ENCODE results near the gene GATA2. TPM values are rescaled to one million over a fixed set of nuclear protein-coding genes. Genes with fewer than 3 reads are reported as not detected.

GATA2 gene
- total and polyA plus RNA-seq, 2 of the 13 experiments (the other 11 are each of a cell fraction or from before 2014, with no cell fraction given): 3.5 to 6.2 TPM

DNA sequence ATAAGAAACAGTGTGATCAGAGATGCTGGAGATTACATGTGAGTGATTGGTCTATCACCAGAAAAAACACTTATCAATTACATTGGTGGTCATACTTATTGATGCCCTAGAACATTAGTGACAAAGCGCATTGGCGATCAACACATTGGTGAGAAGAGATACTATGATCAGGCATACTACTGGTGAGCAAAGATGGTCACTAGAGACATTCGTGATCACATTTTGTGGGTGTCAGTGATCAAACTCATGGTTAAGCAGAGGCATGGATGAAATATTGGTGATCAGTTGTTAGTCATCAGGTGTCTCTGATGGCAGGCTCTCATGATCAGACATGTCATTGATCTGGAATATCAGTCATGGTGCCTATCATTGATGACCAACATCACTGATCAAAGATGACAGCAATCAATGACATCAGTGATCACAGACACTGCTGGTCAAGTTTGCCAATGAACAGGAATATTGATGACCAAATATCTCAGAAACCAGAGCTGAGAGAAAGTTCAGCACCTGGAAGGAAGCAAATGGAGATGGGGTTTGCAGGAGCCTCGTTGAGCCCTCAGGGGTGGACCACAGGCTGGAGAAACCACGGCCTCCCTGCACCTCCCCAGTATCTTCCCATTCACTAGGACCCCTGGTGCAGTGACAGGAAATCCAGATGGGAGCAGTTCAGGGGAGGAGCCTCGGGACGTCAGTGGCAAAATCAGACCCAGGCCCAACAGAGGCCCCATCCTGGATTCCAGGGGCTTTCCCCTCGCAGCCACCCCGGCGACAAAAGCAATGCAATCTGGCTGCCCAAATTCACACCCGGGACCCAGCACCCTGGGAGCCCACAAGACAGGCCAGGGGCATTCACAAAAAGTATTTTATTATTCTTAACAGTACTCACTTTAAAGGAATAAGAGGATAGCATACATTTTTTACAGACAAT is 14.2 kb downstream of the GATA2 start:
- WGBS (ENCODE audit: low lambda C conversion rate): 79% methylated on average over 9 of the region's 11 CpGs
- Histone ChIP-seq H3K4me2 (ENCODE audit: low read depth, low read length) (no peak overlapping the region), H3K27ac (ENCODE audit: extremely low read length, insufficient read depth, low read length) (no peak overlapping the region), H3K79me2 (ENCODE audit: insufficient read depth, low read length) (no peaks in the 10 kb centered on the region), H2AFZ (ENCODE audit: low read length) (no peak overlapping the region), H4K20me1 (ENCODE audit: insufficient read depth, low read length) (no peaks in the 10 kb centered on the region), H3K36me3 (replicated peaks in 1 of 2; ENCODE audit: control insufficient read depth in 1 of 2, insufficient read depth in 2 of 2, low read length in 2 of 2) (peaks cover 2 to 32% of the 10 kb centered on the region in 2 experiments; a peak in 3 of 5 replicates), H3K4me1 (ENCODE audit: insufficient read depth, low read length) (no peaks in the 10 kb centered on the region), H3K9me3 (ENCODE audit: low read length) (no peaks in the 10 kb centered on the region), H3K9ac (ENCODE audit: insufficient read depth, low read depth, low read length) (no peak overlapping the region), H3K27me3 (ENCODE audit: control insufficient read depth in 1 of 2, insufficient read depth in 2 of 2, low read length in 2 of 2) (peaks cover under 1 to 29% of the 10 kb centered on the region in 2 experiments; a peak in 3 of 5 replicates), H3K4me3 (replicated peaks in 1 of 3; ENCODE audit: insufficient read depth in 1 of 3, low read depth in 2 of 3, low read length in 3 of 3) (no peak overlapping the region)
- POLR2A ChIA-PET: no interaction called here
- intact Hi-C loops (cut with micrococcal nuclease; ENCODE audit: unreplicated experiment): no loop called here
- TF ChIP-seq CREB1 (IDR thresholded peaks at IDR 0.05) (peak; percentile 78), CREB1 (CRISPR knock-in tag; IDR thresholded peaks at IDR 0.05) (no peak), ZNF205 (CRISPR knock-in tag; IDR thresholded peaks at IDR 0.05) (no peak), THYN1 (CRISPR knock-in tag; IDR thresholded peaks at IDR 0.05; ENCODE audit: borderline replicate concordance, low read depth) (no peak), ZNF883 (CRISPR knock-in tag; IDR thresholded peaks at IDR 0.05; ENCODE audit: not compliant biosample characterization) (no peak)
- no peak for ATAC-seq
- FAIRE-seq: no peak
- in situ Hi-C loops (cut with HindIII; ENCODE audit: extremely low pct_ligation_motif_present, low pct_unique_long_range_greater_than_20kb): no loop called here
- no peak for DNase-seq (ENCODE audit: low spot score)
- no TSS peak for BruUV-seq (replicated peaks)
- CTCF ChIA-PET (ENCODE audit: low intra/inter-chr PET ratio, low total read pairs): no interaction called here

DNA sequence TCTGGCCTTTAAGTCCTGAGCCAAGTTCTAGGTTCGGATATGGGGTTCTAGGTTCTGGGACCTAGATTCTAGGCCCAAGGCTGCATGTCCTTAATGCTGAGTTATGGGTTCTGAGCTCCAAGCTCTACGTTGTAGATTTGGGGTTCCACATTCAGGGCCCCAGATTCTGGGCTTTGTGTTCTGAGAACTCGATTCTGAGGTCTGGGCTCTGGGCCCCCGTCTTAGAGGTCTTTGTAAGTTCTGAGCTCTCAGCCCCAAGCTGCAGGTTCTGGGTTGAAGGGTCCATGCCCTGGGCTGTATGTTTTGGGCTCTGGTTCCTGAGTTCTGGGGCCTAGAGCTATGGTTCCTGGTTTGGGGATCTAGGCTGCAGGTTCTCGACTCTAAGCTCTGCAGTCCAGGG is 16.3 kb downstream of the GATA2 start:
- in situ Hi-C loops (cut with HindIII; ENCODE audit: extremely low pct_ligation_motif_present, low pct_unique_long_range_greater_than_20kb): no loop called here
- BruUV-seq (replicated peaks): no TSS peak

More for the DNA sequence above, 16.3 kb downstream of the GATA2 start:
- no peaks in the 10 kb centered on the region for H3K4me1 ChIP-seq (ENCODE audit: insufficient read depth, low read length)
- H4K20me1 ChIP-seq (ENCODE audit: insufficient read depth, low read length): no peaks in the 10 kb centered on the region
- H3K4me3 ChIP-seq (replicated peaks in 1 of 3; ENCODE audit: insufficient read depth in 1 of 3, low read depth in 2 of 3, low read length in 3 of 3): no peak overlapping the region
- DNase-seq (ENCODE audit: low spot score) (no peak), ATAC-seq (no peak), FAIRE-seq (no peak)
- WGBS (ENCODE audit: low lambda C conversion rate): 7% methylated on average over 2 of the region's 5 CpGs
- TF ChIP-seq, protein P1, sequence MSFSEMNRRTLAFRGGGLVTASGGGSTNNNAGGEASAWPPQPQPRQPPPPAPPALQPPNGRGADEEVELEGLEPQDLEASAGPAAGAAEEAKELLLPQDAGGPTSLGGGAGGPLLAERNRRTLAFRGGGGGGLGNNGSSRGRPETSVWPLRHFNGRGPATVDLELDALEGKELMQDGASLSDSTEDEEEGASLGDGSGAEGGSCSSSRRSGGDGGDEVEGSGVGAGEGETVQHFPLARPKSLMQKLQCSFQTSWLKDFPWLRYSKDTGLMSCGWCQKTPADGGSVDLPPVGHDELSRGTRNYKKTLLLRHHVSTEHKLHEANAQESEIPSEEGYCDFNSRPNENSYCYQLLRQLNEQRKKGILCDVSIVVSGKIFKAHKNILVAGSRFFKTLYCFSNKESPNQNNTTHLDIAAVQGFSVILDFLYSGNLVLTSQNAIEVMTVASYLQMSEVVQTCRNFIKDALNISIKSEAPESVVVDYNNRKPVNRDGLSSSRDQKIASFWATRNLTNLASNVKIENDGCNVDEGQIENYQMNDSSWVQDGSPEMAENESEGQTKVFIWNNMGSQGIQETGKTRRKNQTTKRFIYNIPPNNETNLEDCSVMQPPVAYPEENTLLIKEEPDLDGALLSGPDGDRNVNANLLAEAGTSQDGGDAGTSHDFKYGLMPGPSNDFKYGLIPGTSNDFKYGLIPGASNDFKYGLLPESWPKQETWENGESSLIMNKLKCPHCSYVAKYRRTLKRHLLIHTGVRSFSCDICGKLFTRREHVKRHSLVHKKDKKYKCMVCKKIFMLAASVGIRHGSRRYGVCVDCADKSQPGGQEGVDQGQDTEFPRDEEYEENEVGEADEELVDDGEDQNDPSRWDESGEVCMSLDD (CRISPR knock-in tag; IDR thresholded peaks at IDR 0.05; ENCODE audit: borderline replicate concordance): 0 out of 2 replicates have a peak, but pooled peaks have one; percentile 23
- TF ChIP-seq, protein P2, sequence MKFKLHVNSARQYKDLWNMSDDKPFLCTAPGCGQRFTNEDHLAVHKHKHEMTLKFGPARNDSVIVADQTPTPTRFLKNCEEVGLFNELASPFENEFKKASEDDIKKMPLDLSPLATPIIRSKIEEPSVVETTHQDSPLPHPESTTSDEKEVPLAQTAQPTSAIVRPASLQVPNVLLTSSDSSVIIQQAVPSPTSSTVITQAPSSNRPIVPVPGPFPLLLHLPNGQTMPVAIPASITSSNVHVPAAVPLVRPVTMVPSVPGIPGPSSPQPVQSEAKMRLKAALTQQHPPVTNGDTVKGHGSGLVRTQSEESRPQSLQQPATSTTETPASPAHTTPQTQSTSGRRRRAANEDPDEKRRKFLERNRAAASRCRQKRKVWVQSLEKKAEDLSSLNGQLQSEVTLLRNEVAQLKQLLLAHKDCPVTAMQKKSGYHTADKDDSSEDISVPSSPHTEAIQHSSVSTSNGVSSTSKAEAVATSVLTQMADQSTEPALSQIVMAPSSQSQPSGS (CRISPR knock-in tag; IDR thresholded peaks at IDR 0.05): no peak
- ChIA-PET POLR2A (no interaction called here), CTCF (ENCODE audit: low intra/inter-chr PET ratio, low total read pairs) (no interaction called here)
- no peaks in the 10 kb centered on the region for H3K9me3 ChIP-seq (ENCODE audit: low read length)
- peaks cover 6 to 51% of the 10 kb centered on the region in 2 experiments for H3K27me3 ChIP-seq (ENCODE audit: control insufficient read depth in 1 of 2, insufficient read depth in 2 of 2, low read length in 2 of 2)
- H3K4me2 ChIP-seq (ENCODE audit: low read depth, low read length): no peak overlapping the region
- H2AFZ ChIP-seq (ENCODE audit: low read length): no peak overlapping the region
- H3K27ac ChIP-seq (ENCODE audit: extremely low read length, insufficient read depth, low read length): no peak overlapping the region
- H3K36me3 ChIP-seq (replicated peaks in 1 of 2; ENCODE audit: control insufficient read depth in 1 of 2, insufficient read depth in 2 of 2, low read length in 2 of 2): peaks cover 0 to 15% of the 10 kb centered on the region in 2 experiments; a peak in 1 of 5 replicates
- H3K9ac ChIP-seq (ENCODE audit: insufficient read depth, low read depth, low read length): no peak overlapping the region
- intact Hi-C loops (cut with micrococcal nuclease; ENCODE audit: unreplicated experiment): no loop called here
- H3K79me2 ChIP-seq (ENCODE audit: insufficient read depth, low read length): no peaks in the 10 kb centered on the region
